Breast epithelium (tissue), 3 donors: ENCODE data around the gene COPZ2.

ENCODE experiments used
- CTCF ChIP-seq, 3 donors: fragments of 450-650 bp; IDR thresholded peaks; one replicate each; pipeline ENCODE4 v1.5.1; 2016 to 2017; ENCODE audit warnings: antibody characterized with exemption in 3 of 3, mild to moderate bottlenecking in 3 of 3, moderate library complexity in 3 of 3
- POLR2A ChIP-seq: fragments of 450-650 bp; IDR thresholded peaks from one replicate; pipeline ENCODE4 v1.6.1; 2016; ENCODE audit warnings: antibody characterized with exemption, mild to moderate bottlenecking, moderate library complexity

- TF ChIP-seq POLR2A (no peak), CTCF (IDR thresholded peaks at IDR 0.05) (peak in 1 of 3 donors; percentile 8)
Measured at GRCh38 chr17:48025904-48026501, 11.6 kb downstream of the COPZ2 start.
